GM23248 (cell line): Measurements from ENCODE around the gene MAML3. TPM values are rescaled to one million over a fixed set of nuclear protein-coding genes. Genes with fewer than 3 reads are reported as not detected.

Experiments used
- DNase-seq: peaks from one replicate; pipeline ENCODE4 v3.0.0-alpha.2; 2015
- H2AFZ ChIP-seq: fragments of 200-600 bp; sonication (generic); 2 replicates; pipeline ENCODE4 v1.6.1; 2016; ENCODE audit warnings: antibody characterized with exemption
- H3F3A ChIP-seq: fragments of 200-600 bp; sonication (generic); 2 replicates; pipeline ENCODE4 v1.6.1; 2016; ENCODE audit warnings: mild to moderate bottlenecking, antibody characterized with exemption, mixed run types; ENCODE audit not compliant: insufficient read depth
- H3K27ac ChIP-seq: fragments of 200-600 bp; sonication (generic); 2 replicates; pipeline ENCODE4 v1.5.1; 2016; ENCODE audit warnings: mild to moderate bottlenecking
- H3K27me3 ChIP-seq: fragments of 200-600 bp; sonication (generic); replicated peaks from 2 replicates; pipeline ENCODE4 v1.6.1; 2016; ENCODE audit warnings: mild to moderate bottlenecking; ENCODE audit not compliant: insufficient read depth
- H3K36me3 ChIP-seq: fragments of 200-600 bp; sonication (generic); 2 replicates; pipeline ENCODE4 v1.6.1; 2016; ENCODE audit warnings: low read depth, mild to moderate bottlenecking
- H3K4me1 ChIP-seq: fragments of 200-600 bp; sonication (generic); 2 replicates; pipeline ENCODE4 v1.6.1; 2016; ENCODE audit warnings: mild to moderate bottlenecking; ENCODE audit not compliant: insufficient read depth
- H3K4me2 ChIP-seq: fragments of 200-600 bp; sonication (generic); one replicate; pipeline ENCODE4 v1.6.1; 2016; ENCODE audit warnings: mild to moderate bottlenecking; ENCODE audit not compliant: unreplicated experiment
- H3K4me3 ChIP-seq: fragments of 200-600 bp; sonication (generic); 2 replicates; pipeline ENCODE4 v1.5.1; 2016; ENCODE audit warnings: mild to moderate bottlenecking
- H3K79me2 ChIP-seq: fragments of 200-600 bp; sonication (generic); 2 replicates; pipeline ENCODE4 v1.6.1; 2016; ENCODE audit warnings: mild to moderate bottlenecking; ENCODE audit not compliant: insufficient read depth
- H3K9ac ChIP-seq: fragments of 200-600 bp; sonication (generic); 2 replicates; pipeline ENCODE4 v1.6.1; 2016; ENCODE audit warnings: mild to moderate bottlenecking
- H3K9me2 ChIP-seq: fragments of 200-600 bp; sonication (generic); 2 replicates; pipeline ENCODE4 v1.6.1; 2016; ENCODE audit warnings: mixed run types, mild to moderate bottlenecking, moderate library complexity; ENCODE audit not compliant: insufficient read depth
- H3K9me3 ChIP-seq: fragments of 200-600 bp; sonication (generic); one replicate; pipeline ENCODE4 v1.6.1; 2017; ENCODE audit warnings: low read depth
- H4K20me1 ChIP-seq: fragments of 200-600 bp; sonication (generic); 2 replicates; pipeline ENCODE4 v1.6.0; 2016; ENCODE audit not compliant: insufficient read depth
- EZH2 ChIP-seq: fragments of 200-600 bp; sonication (generic); IDR thresholded peaks from 2 replicates; pipeline ENCODE4 v1.6.1; 2018; ENCODE audit warnings: antibody characterized with exemption, mild to moderate bottlenecking; ENCODE audit not compliant: insufficient read depth, poor library complexity, severe bottlenecking
- EZH2phosphoT487 ChIP-seq: fragments of 200-600 bp; sonication (generic); IDR thresholded peaks from 2 replicates; pipeline ENCODE4 v1.6.1; 2018; ENCODE audit warnings: antibody characterized with exemption, moderate library complexity, mild to moderate bottlenecking, low read depth; ENCODE audit not compliant: insufficient read depth
- WGBS, 2 experiments: methylation state at CpG; one replicate each; pipeline ENCODE4 v1.1.6; 2015 to 2017; ENCODE audit warnings: low lambda C conversion rate in 2 of 2, low coverage in 1 of 2; ENCODE audit errors: missing lambda C conversion rate in 2 of 2; 5-methylcytosine and 5-hydroxymethylcytosine counted together
- in situ Hi-C: fragments of 300-500 bp; cut with MboI; formaldehyde crosslinking; loops from 2 replicates; pipeline ENCODE4 v1.15.0; 2020
- polyA plus RNA-seq: library from polyadenylated mRNA; unstranded; fragments of >200 nt; fragmentation: Nextera tagmentation; extraction: Ambion mirVana; gene quantifications from 2 replicates; pipeline ENCODE4 v1.2.1, GENCODE V29; 2016
- total RNA-seq: library from RNA; depleted of rRNA; stranded (reverse); fragments of >200 nt; shearing (Covaris generic); gene quantifications from 2 replicates; pipeline ENCODE4 v1.2.3, GENCODE V29; 2014

The MAML3 gene
- total and polyA plus RNA-seq, 2 experiments from 2014 or later: 0.96 to 1.5 TPM

- TF ChIP-seq EZH2 (no peak), EZH2phosphoT487 (no peak)
- H3F3A ChIP-seq: 0 out of 2 replicates have a peak, but pooled peaks cover 5% of the 10 kb centered on the region
- no peak overlapping the region for H3K27ac ChIP-seq
- H3K4me3 ChIP-seq: no peak overlapping the region
- in situ Hi-C loops: no loop called here
- H3K4me2 ChIP-seq: no peak overlapping the region
- no peaks in the 10 kb centered on the region for H3K36me3 ChIP-seq
- H2AFZ ChIP-seq: no peak overlapping the region
- no peaks in the 10 kb centered on the region for H3K9me3 ChIP-seq
- no peaks in the 10 kb centered on the region for H3K27me3 ChIP-seq
- no peaks in the 10 kb centered on the region for H3K9me2 ChIP-seq
- H3K79me2 ChIP-seq: no peaks in the 10 kb centered on the region
- no peak for DNase-seq
- no peaks in the 10 kb centered on the region for H4K20me1 ChIP-seq
- H3K9ac ChIP-seq: no peak overlapping the region
- H3K4me1 ChIP-seq: 0 out of 2 replicates have a peak, but pooled peaks cover 8% of the 10 kb centered on the region
- 43 to 44% methylated on average over 3 of the region's 3 CpGs for WGBS, 2 experiments
Observed at GRCh38 chr4:140185412-140186081, 31.6 kb upstream of the MAML3 start.

GRCh38 chr4:140183270-140183669, 29.3 kb upstream of the MAML3 start:
- no peak for TF ChIP-seq EZH2phosphoT487
- no peak for TF ChIP-seq EZH2
- no peak for DNase-seq
- Histone ChIP-seq H2AFZ (no peak overlapping the region), H3K4me1 (no peaks in the 10 kb centered on the region), H3K9me2 (no peaks in the 10 kb centered on the region), H3K27ac (no peak overlapping the region), H3K4me2 (no peak overlapping the region), H3F3A (0 out of 2 replicates have a peak, but pooled peaks cover 5% of the 10 kb centered on the region), H3K79me2 (no peaks in the 10 kb centered on the region), H4K20me1 (no peaks in the 10 kb centered on the region), H3K4me3 (no peak overlapping the region), H3K27me3 (no peaks in the 10 kb centered on the region), H3K9me3 (no peaks in the 10 kb centered on the region), H3K36me3 (no peaks in the 10 kb centered on the region), H3K9ac (no peak overlapping the region)
- 91 to 93% methylated on average over 2 of the region's 2 CpGs for whole genome bisulfite sequencing, 2 experiments
- in situ Hi-C loops: no loop called here

- no peaks in the 10 kb centered on the region for H4K20me1 ChIP-seq
- in situ Hi-C loops: no loop called here
- no peaks in the 10 kb centered on the region for H3F3A ChIP-seq
- no peak overlapping the region for H3K4me2 ChIP-seq
- no peaks in the 10 kb centered on the region for H3K4me1 ChIP-seq
- DNase-seq: no peak
- H2AFZ ChIP-seq: no peak overlapping the region
- 92 to 93% methylated on average over 3 of the region's 3 CpGs for WGBS, 2 experiments
- H3K9me2 ChIP-seq: no peaks in the 10 kb centered on the region
- TF ChIP-seq EZH2: no peak
- no peak for TF ChIP-seq EZH2phosphoT487
- H3K4me3 ChIP-seq: no peak overlapping the region
- H3K27ac ChIP-seq: no peak overlapping the region
- no peak overlapping the region for H3K9ac ChIP-seq
- no peaks in the 10 kb centered on the region for H3K79me2 ChIP-seq
- H3K27me3 ChIP-seq: no peaks in the 10 kb centered on the region
- H3K36me3 ChIP-seq: no peaks in the 10 kb centered on the region
- H3K9me3 ChIP-seq: no peaks in the 10 kb centered on the region
Observed at GRCh38 chr4:140180577-140180976, 26.6 kb upstream of the MAML3 start.

GRCh38 chr4:140176735-140177134, 22.8 kb upstream of the MAML3 start:
- no peaks in the 10 kb centered on the region for H3F3A ChIP-seq
- H3K36me3 ChIP-seq: no peaks in the 10 kb centered on the region
- no peaks in the 10 kb centered on the region for H3K9me2 ChIP-seq
- no peak overlapping the region for H3K27ac ChIP-seq
- WGBS, 2 experiments: 43 to 56% methylated on average over 3 of the region's 3 CpGs
- H3K9ac ChIP-seq: no peak overlapping the region
- no peak overlapping the region for H3K4me2 ChIP-seq
- no peaks in the 10 kb centered on the region for H4K20me1 ChIP-seq
- no peaks in the 10 kb centered on the region for H3K9me3 ChIP-seq
- H2AFZ ChIP-seq: no peak overlapping the region
- H3K27me3 ChIP-seq: no peaks in the 10 kb centered on the region
- in situ Hi-C loops: no loop called here
- no peaks in the 10 kb centered on the region for H3K4me1 ChIP-seq
- peak; percentile 52 for DNase-seq
- no peaks in the 10 kb centered on the region for H3K79me2 ChIP-seq
- H3K4me3 ChIP-seq: no peak overlapping the region
- TF ChIP-seq EZH2phosphoT487 (no peak), EZH2 (no peak)
